Liver (tissue), 9 donors: ENCODE results near the gene DSCAML1. TPM values are rescaled to one million over a fixed set of nuclear protein-coding genes. Genes with fewer than 3 reads are reported as not detected.

Source experiments
- DNase-seq: peaks from one replicate; pipeline ENCODE4 v3.0.0-alpha.2; 2017; ENCODE audit warnings: low spot score
- H3K27ac ChIP-seq, 2 donors: one replicate each; pipeline ENCODE4 v1.7.0; 2013; ENCODE audit warnings: inconsistent platforms in 2 of 2, low read length in 2 of 2, control low read depth in 1 of 2, low read depth in 1 of 2, mild to moderate bottlenecking in 1 of 2
- H3K27me3 ChIP-seq, 4 donors: one replicate each; pipeline versions ENCODE4 v1.6.1 to v1.7.0; 2013; ENCODE audit warnings: low read length in 3 of 4, inconsistent platforms in 1 of 4, mild to moderate bottlenecking in 1 of 4, moderate library complexity in 1 of 4; ENCODE audit not compliant: control insufficient read depth in 4 of 4, insufficient read depth in 4 of 4
- H3K36me3 ChIP-seq, 4 donors: one replicate each; pipeline versions ENCODE4 v1.6.1 to v1.7.0; 2013; ENCODE audit warnings: low read length in 3 of 4, mild to moderate bottlenecking in 3 of 4, low read depth in 1 of 4, moderate library complexity in 1 of 4; ENCODE audit not compliant: control insufficient read depth in 4 of 4, insufficient read depth in 3 of 4
- H3K4me1 ChIP-seq, 4 donors: one replicate each; pipeline versions ENCODE4 v1.6.1 to v1.7.0; 2013; ENCODE audit warnings: low read length in 3 of 4, mild to moderate bottlenecking in 3 of 4, moderate library complexity in 1 of 4; ENCODE audit not compliant: control insufficient read depth in 4 of 4, insufficient read depth in 4 of 4
- H3K4me3 ChIP-seq, 3 donors: one replicate each; pipeline versions ENCODE4 v1.6.1 to v1.7.0; 2013; ENCODE audit warnings: low read length in 3 of 3, control low read depth in 1 of 3, low read depth in 1 of 3, mild to moderate bottlenecking in 1 of 3
- H3K9ac ChIP-seq, 2 donors: one replicate each; pipeline ENCODE4 v1.7.0; 2013; ENCODE audit warnings: low read length in 2 of 2, mild to moderate bottlenecking in 2 of 2, moderate library complexity in 2 of 2, control low read depth in 1 of 2, low read depth in 1 of 2
- H3K9me3 ChIP-seq, 4 donors: one replicate each; pipeline versions ENCODE4 v1.6.1 to v1.7.0; 2013; ENCODE audit warnings: low read length in 3 of 4; ENCODE audit not compliant: control insufficient read depth in 4 of 4
- ATF3 ChIP-seq: IDR thresholded peaks from 2 replicates; pipeline ENCODE4 v1.6.1; 2016; ENCODE audit warnings: antibody characterized with exemption
- CTCF ChIP-seq: fragments of 150-350 bp; IDR thresholded peaks from 2 replicates; pipeline ENCODE4 v1.5.1; 2017; ENCODE audit warnings: improper control_type of control experiment, low read depth, low read length; ENCODE audit not compliant: missing input control
- EGR1 ChIP-seq, 2 donors: IDR thresholded peaks; 2 replicates each; pipeline ENCODE4 v1.6.1; 2016 to 2018; ENCODE audit warnings: antibody characterized with exemption in 2 of 2, low read depth in 2 of 2
- FOXA1 ChIP-seq: IDR thresholded peaks from 2 replicates; pipeline ENCODE4 v1.6.1; 2016; ENCODE audit warnings: antibody characterized with exemption
- FOXA2 ChIP-seq: IDR thresholded peaks from 2 replicates; pipeline ENCODE4 v1.6.1; 2016; ENCODE audit warnings: antibody characterized with exemption
- GABPA ChIP-seq, 2 donors: IDR thresholded peaks in 1 of 2; conservative IDR thresholded peaks in 1 of 2; 2 replicates each; pipeline ENCODE4 v1.6.1; 2016; ENCODE audit warnings: antibody characterized with exemption in 2 of 2, mild to moderate bottlenecking in 1 of 2, moderate library complexity in 1 of 2
- HNF4A ChIP-seq, 2 donors: conservative IDR thresholded peaks; 2 replicates each; pipeline ENCODE4 v1.6.1; 2016; ENCODE audit warnings: antibody characterized with exemption in 2 of 2, mild to moderate bottlenecking in 2 of 2
- HNF4G ChIP-seq: IDR thresholded peaks from 2 replicates; pipeline ENCODE4 v1.6.1; 2016; ENCODE audit warnings: antibody characterized with exemption
- JUND ChIP-seq, 2 donors: IDR thresholded peaks; 2 replicates each; pipeline ENCODE4 v1.6.1; 2016; ENCODE audit warnings: antibody characterized with exemption in 2 of 2
- MAX ChIP-seq: IDR thresholded peaks from 2 replicates; pipeline ENCODE4 v1.6.1; 2016; ENCODE audit warnings: antibody characterized with exemption
- NR2F2 ChIP-seq: IDR thresholded peaks from 2 replicates; pipeline ENCODE4 v1.6.1; 2016; ENCODE audit warnings: antibody characterized with exemption
- RAD21 ChIP-seq, 2 donors: IDR thresholded peaks; 2 replicates each; pipeline ENCODE4 v1.6.1; 2016; ENCODE audit warnings: antibody characterized with exemption in 2 of 2, mild to moderate bottlenecking in 2 of 2
- REST ChIP-seq: IDR thresholded peaks from 2 replicates; pipeline ENCODE4 v1.6.1; 2016; ENCODE audit warnings: antibody characterized with exemption, mild to moderate bottlenecking
- RXRA ChIP-seq, 2 donors: IDR thresholded peaks; 2 replicates each; pipeline ENCODE4 v1.6.1; 2017 to 2018; ENCODE audit warnings: antibody characterized with exemption in 2 of 2, mild to moderate bottlenecking in 1 of 2
- SP1 ChIP-seq: IDR thresholded peaks from 2 replicates; pipeline ENCODE4 v1.6.1; 2018; ENCODE audit warnings: antibody characterized with exemption, mild to moderate bottlenecking
- TAF1 ChIP-seq: conservative IDR thresholded peaks from 2 replicates; pipeline ENCODE4 v1.6.1; 2016; ENCODE audit warnings: antibody characterized with exemption, mild to moderate bottlenecking
- YY1 ChIP-seq: IDR thresholded peaks from 2 replicates; pipeline ENCODE4 v1.6.1; 2016; ENCODE audit warnings: antibody characterized with exemption, mild to moderate bottlenecking
- ZBTB33 ChIP-seq: IDR thresholded peaks from 2 replicates; pipeline ENCODE4 v1.6.1; 2016; ENCODE audit warnings: antibody characterized with exemption
- WGBS: extraction: QIAGEN DNeasy Blood & Tissue Kit; methylation state at CpG from one replicate; pipeline ENCODE4 v1.1.7; 2013; 5-methylcytosine and 5-hydroxymethylcytosine counted together
- polyA plus RNA-seq, 2 donors: library from polyadenylated mRNA; stranded (reverse) in 1 of 2; unstranded in 1 of 2; fragments of 200-250 nt in 1 of 2; fragments of >200 nt in 1 of 2; fragmentation: Nextera tagmentation in 1 of 2; extraction: Ambion mirVana in 1 of 2; gene quantifications; one replicate each; pipeline versions ENCODE4 v1.2.1 to v1.2.3, GENCODE V29; 2013 to 2015
- total RNA-seq, 2 donors: library from RNA; depleted of rRNA; stranded (reverse); fragments of >200 nt; gene quantifications; one replicate each; pipeline ENCODE4 v1.2.3, GENCODE V29; 2014
- donor health status: healthy.
- donor health status: healthy.
- donor health status: healthy.
- donor health status: healthy.
- donor health status: healthy.

The DSCAML1 gene
- total and polyA plus RNA-seq, 4 donors, result 0.07 to 0.42 (median 0.20) TPM

- Histone ChIP-seq H3K27me3 (no peaks in the 10 kb centered on the region), H3K27ac (no peak overlapping the region), H3K36me3 (no peaks in the 10 kb centered on the region), H3K9me3 (no peaks in the 10 kb centered on the region), H3K4me3 (no peak overlapping the region), H3K9ac (no peak overlapping the region), H3K4me1 (no peaks in the 10 kb centered on the region)
- TF ChIP-seq TAF1 (no peak), JUND (IDR thresholded peaks at IDR 0.05) (no peak), YY1 (no peak), FOXA1 (no peak), RAD21 (IDR thresholded peaks at IDR 0.05) (no peak), EGR1 (IDR thresholded peaks at IDR 0.05; ENCODE audit: low read depth in 2 of 2) (no peak)
- WGBS, result 95% methylated on average over 23 of the region's 23 CpGs
- no peak for DNase-seq
Measured at GRCh38 chr11:117481885-117482284, 315.1 kb downstream of the DSCAML1 start.

GRCh38 chr11:117481036-117481435, 316.0 kb downstream of the DSCAML1 start:
- 94% methylated on average over 6 of the region's 6 CpGs for WGBS
- Histone ChIP-seq H3K27ac (no peak overlapping the region), H3K4me3 (no peak overlapping the region), H3K9ac (no peak overlapping the region), H3K36me3 (no peaks in the 10 kb centered on the region), H3K4me1 (no peaks in the 10 kb centered on the region), H3K27me3 (no peaks in the 10 kb centered on the region), H3K9me3 (no peaks in the 10 kb centered on the region)
- TF ChIP-seq TAF1, result no peak
- TF ChIP-seq EGR1 (IDR thresholded peaks at IDR 0.05; ENCODE audit: low read depth in 2 of 2), result no peak
- TF ChIP-seq GABPA (IDR thresholded peaks at IDR 0.05 in 1 of 2, conservative IDR thresholded peaks at IDR 0.05 in 1 of 2), result no peak
- TF ChIP-seq YY1, result no peak
- TF ChIP-seq RXRA (IDR thresholded peaks at IDR 0.05), result no peak
- no peak for TF ChIP-seq HNF4A (conservative IDR thresholded peaks at IDR 0.05)
- TF ChIP-seq FOXA2, result no peak
- TF ChIP-seq RAD21 (IDR thresholded peaks at IDR 0.05), result no peak
- no peak for TF ChIP-seq HNF4G
- TF ChIP-seq REST, result no peak
- no peak for TF ChIP-seq NR2F2
- no peak for TF ChIP-seq SP1
- no peak for TF ChIP-seq ATF3
- TF ChIP-seq ZBTB33, result no peak
- TF ChIP-seq CTCF, result no peak
- no peak for TF ChIP-seq MAX
- no peak for TF ChIP-seq FOXA1
- DNase-seq, result no peak
